Measurements from ENCODE around the gene MRPL48. TPM values are rescaled to one million over a fixed set of nuclear protein-coding genes. Genes with fewer than 3 reads are reported as not detected.

Gene MRPL48
- total RNA-seq, 1 experiment from 2014 or later, result 66.8 TPM

- no peaks in the 10 kb centered on the region for H3K9me2 ChIP-seq (ENCODE audit: insufficient read depth)
- H3K27me3 ChIP-seq (ENCODE audit: insufficient read depth, low read length), result no peaks in the 10 kb centered on the region
- no peak overlapping the region for H3K9ac ChIP-seq (ENCODE audit: low read length)
- BruUV-seq (replicated peaks), result no TSS peak
- no peak overlapping the region for H3K4me3 ChIP-seq (replicated peaks in 1 of 2; ENCODE audit: low read depth in 1 of 2, low read length in 2 of 2)
- H2AFZ ChIP-seq (ENCODE audit: low read depth, low read length, poor library complexity, severe bottlenecking), result no peak overlapping the region
- no peak overlapping the region for H3K27ac ChIP-seq (ENCODE audit: low read depth, low read length)
- no peak overlapping the region for H3K4me2 ChIP-seq (ENCODE audit: low read length)
- ATAC-seq (no peak), DNase-seq (ENCODE audit: low read depth, low spot score) (no peak)
- TF ChIP-seq REST (IDR thresholded peaks at IDR 0.05; ENCODE audit: low read depth) (no peak), ZFX (IDR thresholded peaks at IDR 0.05) (no peak), SRF (IDR thresholded peaks at IDR 0.05; ENCODE audit: low read depth) (no peak), EZH2phosphoT487 (IDR thresholded peaks at IDR 0.05; ENCODE audit: borderline replicate concordance) (no peak), FOSL1 (IDR thresholded peaks at IDR 0.05; ENCODE audit: low read depth) (no peak), SP1 (IDR thresholded peaks at IDR 0.05; ENCODE audit: low read depth) (no peak), ELF1 (IDR thresholded peaks at IDR 0.05; ENCODE audit: borderline replicate concordance, low read depth) (no peak), SIN3A (IDR thresholded peaks at IDR 0.05; ENCODE audit: low read depth) (no peak), CTCF (IDR thresholded peaks at IDR 0.05 in 2 of 3, conservative IDR thresholded peaks at IDR 0.05 in 1 of 3; ENCODE audit: borderline replicate concordance in 1 of 3, insufficient read depth in 1 of 3, low read depth in 2 of 3, low read length in 2 of 3) (no peak), YY1 (IDR thresholded peaks at IDR 0.05; ENCODE audit: extremely low read depth, insufficient replicate concordance, low read depth, low read length) (no peak)
- H3K79me2 ChIP-seq (ENCODE audit: insufficient read depth, low read length), result no peaks in the 10 kb centered on the region; the same call in 1 of the 2 replicates
- no peaks in the 10 kb centered on the region for H4K20me1 ChIP-seq (ENCODE audit: insufficient read depth)
- ChIA-PET RAD21 (ENCODE audit: low non-redundant PET in 1 of 2, low total read pairs in 2 of 2, uncharacterized antibody in 2 of 2, unreplicated experiment in 2 of 2) (no interaction called here), CTCF (no interaction called here), POLR2A (interaction anchor here (1.0 kb wide), 1 partner anchor 12 kb away, joined by 3 read pairs; the partner anchor contains the start of gene MRPL48)
- no peaks in the 10 kb centered on the region for H3K4me1 ChIP-seq (ENCODE audit: control insufficient read depth in 1 of 2, insufficient read depth in 2 of 2, low read length in 2 of 2)
- H3K36me3 ChIP-seq (ENCODE audit: control insufficient read depth in 1 of 2, insufficient read depth in 2 of 2, low read length in 2 of 2), result no peaks in the 10 kb centered on the region; a peak in 1 of 4 replicates
- intact Hi-C loops (cut with micrococcal nuclease), result no loop called here
- no peaks in the 10 kb centered on the region for H3K9me3 ChIP-seq (ENCODE audit: control insufficient read depth in 1 of 2, insufficient read depth in 1 of 2, low read depth in 1 of 2, low read length in 2 of 2)
Observed at GRCh38 chr11:73800276-73800806, 12.7 kb downstream of the MRPL48 start.
